Measurements from ENCODE around the gene PCSK5.

GRCh38 chr9:76092572-76092971 lies 202.1 kb downstream of the PCSK5 start:
- TF ChIP-seq POLR2A (IDR thresholded peaks at IDR 0.05): no peak
- TF ChIP-seq CTCF (IDR thresholded peaks at IDR 0.05): no peak
